ENCODE data around the gene S100PBP. TPM values are rescaled to one million over a fixed set of nuclear protein-coding genes. Genes with fewer than 3 reads are reported as not detected.

Gene S100PBP
- total and polyA plus RNA-seq, 9 of the 15 experiments (the other 6 are each of a cell fraction or from before 2014, with no cell fraction given), result 22.9 to 60.2 (median 32.9) TPM

DNA sequence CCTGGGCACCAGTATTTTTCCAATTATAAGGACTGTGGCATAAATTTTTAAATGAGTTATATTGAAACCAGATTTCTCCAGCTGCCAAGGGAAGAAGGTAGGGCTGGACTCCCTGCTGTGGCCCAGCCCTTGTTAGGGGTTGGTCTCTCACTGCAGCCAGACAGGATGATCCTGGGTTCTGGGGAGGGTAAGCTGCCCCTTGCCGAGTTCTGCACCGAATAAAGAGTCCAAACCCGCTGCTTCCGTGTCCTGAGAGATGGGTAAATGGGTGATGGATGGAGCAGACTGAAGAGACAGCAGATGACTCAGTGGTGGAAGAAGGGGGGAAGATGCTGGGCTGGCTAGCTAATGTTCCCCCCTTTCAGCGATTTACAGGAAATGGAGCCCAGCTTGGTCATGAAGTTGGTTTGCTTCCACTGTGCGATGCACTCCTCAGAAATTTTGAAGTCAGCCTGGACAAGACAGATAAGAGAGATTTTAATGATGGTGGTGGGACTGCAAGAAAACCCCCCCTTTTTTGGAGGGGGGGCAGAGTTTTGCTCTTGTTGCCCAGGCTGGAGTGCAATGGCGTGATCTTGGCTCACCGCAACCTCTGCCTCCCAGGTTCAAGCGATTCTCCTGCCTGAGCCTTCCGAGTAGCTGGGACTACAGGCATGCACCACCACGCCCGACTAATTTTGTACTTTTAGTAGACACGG is 41.7 kb upstream of the S100PBP start (continued):
- TF ChIP-seq, protein P1, sequence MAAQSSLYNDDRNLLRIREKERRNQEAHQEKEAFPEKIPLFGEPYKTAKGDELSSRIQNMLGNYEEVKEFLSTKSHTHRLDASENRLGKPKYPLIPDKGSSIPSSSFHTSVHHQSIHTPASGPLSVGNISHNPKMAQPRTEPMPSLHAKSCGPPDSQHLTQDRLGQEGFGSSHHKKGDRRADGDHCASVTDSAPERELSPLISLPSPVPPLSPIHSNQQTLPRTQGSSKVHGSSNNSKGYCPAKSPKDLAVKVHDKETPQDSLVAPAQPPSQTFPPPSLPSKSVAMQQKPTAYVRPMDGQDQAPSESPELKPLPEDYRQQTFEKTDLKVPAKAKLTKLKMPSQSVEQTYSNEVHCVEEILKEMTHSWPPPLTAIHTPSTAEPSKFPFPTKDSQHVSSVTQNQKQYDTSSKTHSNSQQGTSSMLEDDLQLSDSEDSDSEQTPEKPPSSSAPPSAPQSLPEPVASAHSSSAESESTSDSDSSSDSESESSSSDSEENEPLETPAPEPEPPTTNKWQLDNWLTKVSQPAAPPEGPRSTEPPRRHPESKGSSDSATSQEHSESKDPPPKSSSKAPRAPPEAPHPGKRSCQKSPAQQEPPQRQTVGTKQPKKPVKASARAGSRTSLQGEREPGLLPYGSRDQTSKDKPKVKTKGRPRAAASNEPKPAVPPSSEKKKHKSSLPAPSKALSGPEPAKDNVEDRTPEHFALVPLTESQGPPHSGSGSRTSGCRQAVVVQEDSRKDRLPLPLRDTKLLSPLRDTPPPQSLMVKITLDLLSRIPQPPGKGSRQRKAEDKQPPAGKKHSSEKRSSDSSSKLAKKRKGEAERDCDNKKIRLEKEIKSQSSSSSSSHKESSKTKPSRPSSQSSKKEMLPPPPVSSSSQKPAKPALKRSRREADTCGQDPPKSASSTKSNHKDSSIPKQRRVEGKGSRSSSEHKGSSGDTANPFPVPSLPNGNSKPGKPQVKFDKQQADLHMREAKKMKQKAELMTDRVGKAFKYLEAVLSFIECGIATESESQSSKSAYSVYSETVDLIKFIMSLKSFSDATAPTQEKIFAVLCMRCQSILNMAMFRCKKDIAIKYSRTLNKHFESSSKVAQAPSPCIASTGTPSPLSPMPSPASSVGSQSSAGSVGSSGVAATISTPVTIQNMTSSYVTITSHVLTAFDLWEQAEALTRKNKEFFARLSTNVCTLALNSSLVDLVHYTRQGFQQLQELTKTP (IDR thresholded peaks at IDR 0.05; ENCODE audit: low read depth in 1 of 2, partially characterized antibody in 2 of 2), result no peak
- TF ChIP-seq GTF2A2 (tag; IDR thresholded peaks at IDR 0.05), result no peak
- TF ChIP-seq RBM25 (IDR thresholded peaks at IDR 0.05; ENCODE audit: low read depth, low read length, severe bottlenecking), result no peak
- peak; percentile 38; the same call in 1 of the 2 replicates for TF ChIP-seq SUPT5H (IDR thresholded peaks at IDR 0.05)
- TF ChIP-seq ZC3H8 (IDR thresholded peaks at IDR 0.05), result no peak
- no peak for TF ChIP-seq ZNF124 (CRISPR knock-in tag; IDR thresholded peaks at IDR 0.05)
- TF ChIP-seq POLR2B (IDR thresholded peaks at IDR 0.05; ENCODE audit: low read depth, partially characterized antibody), result no peak
- no peak for TF ChIP-seq FOXP1 (CRISPR knock-in tag; IDR thresholded peaks at IDR 0.05)
- no peak for TF ChIP-seq FOXA3 (CRISPR knock-in tag; conservative IDR thresholded peaks at IDR 0.05 in 1 of 2, IDR thresholded peaks at IDR 0.05 in 1 of 2)
- no peak for TF ChIP-seq RBM22 (IDR thresholded peaks at IDR 0.05; ENCODE audit: low read depth, low read length, poor library complexity, severe bottlenecking)
- TF ChIP-seq, protein P2, sequence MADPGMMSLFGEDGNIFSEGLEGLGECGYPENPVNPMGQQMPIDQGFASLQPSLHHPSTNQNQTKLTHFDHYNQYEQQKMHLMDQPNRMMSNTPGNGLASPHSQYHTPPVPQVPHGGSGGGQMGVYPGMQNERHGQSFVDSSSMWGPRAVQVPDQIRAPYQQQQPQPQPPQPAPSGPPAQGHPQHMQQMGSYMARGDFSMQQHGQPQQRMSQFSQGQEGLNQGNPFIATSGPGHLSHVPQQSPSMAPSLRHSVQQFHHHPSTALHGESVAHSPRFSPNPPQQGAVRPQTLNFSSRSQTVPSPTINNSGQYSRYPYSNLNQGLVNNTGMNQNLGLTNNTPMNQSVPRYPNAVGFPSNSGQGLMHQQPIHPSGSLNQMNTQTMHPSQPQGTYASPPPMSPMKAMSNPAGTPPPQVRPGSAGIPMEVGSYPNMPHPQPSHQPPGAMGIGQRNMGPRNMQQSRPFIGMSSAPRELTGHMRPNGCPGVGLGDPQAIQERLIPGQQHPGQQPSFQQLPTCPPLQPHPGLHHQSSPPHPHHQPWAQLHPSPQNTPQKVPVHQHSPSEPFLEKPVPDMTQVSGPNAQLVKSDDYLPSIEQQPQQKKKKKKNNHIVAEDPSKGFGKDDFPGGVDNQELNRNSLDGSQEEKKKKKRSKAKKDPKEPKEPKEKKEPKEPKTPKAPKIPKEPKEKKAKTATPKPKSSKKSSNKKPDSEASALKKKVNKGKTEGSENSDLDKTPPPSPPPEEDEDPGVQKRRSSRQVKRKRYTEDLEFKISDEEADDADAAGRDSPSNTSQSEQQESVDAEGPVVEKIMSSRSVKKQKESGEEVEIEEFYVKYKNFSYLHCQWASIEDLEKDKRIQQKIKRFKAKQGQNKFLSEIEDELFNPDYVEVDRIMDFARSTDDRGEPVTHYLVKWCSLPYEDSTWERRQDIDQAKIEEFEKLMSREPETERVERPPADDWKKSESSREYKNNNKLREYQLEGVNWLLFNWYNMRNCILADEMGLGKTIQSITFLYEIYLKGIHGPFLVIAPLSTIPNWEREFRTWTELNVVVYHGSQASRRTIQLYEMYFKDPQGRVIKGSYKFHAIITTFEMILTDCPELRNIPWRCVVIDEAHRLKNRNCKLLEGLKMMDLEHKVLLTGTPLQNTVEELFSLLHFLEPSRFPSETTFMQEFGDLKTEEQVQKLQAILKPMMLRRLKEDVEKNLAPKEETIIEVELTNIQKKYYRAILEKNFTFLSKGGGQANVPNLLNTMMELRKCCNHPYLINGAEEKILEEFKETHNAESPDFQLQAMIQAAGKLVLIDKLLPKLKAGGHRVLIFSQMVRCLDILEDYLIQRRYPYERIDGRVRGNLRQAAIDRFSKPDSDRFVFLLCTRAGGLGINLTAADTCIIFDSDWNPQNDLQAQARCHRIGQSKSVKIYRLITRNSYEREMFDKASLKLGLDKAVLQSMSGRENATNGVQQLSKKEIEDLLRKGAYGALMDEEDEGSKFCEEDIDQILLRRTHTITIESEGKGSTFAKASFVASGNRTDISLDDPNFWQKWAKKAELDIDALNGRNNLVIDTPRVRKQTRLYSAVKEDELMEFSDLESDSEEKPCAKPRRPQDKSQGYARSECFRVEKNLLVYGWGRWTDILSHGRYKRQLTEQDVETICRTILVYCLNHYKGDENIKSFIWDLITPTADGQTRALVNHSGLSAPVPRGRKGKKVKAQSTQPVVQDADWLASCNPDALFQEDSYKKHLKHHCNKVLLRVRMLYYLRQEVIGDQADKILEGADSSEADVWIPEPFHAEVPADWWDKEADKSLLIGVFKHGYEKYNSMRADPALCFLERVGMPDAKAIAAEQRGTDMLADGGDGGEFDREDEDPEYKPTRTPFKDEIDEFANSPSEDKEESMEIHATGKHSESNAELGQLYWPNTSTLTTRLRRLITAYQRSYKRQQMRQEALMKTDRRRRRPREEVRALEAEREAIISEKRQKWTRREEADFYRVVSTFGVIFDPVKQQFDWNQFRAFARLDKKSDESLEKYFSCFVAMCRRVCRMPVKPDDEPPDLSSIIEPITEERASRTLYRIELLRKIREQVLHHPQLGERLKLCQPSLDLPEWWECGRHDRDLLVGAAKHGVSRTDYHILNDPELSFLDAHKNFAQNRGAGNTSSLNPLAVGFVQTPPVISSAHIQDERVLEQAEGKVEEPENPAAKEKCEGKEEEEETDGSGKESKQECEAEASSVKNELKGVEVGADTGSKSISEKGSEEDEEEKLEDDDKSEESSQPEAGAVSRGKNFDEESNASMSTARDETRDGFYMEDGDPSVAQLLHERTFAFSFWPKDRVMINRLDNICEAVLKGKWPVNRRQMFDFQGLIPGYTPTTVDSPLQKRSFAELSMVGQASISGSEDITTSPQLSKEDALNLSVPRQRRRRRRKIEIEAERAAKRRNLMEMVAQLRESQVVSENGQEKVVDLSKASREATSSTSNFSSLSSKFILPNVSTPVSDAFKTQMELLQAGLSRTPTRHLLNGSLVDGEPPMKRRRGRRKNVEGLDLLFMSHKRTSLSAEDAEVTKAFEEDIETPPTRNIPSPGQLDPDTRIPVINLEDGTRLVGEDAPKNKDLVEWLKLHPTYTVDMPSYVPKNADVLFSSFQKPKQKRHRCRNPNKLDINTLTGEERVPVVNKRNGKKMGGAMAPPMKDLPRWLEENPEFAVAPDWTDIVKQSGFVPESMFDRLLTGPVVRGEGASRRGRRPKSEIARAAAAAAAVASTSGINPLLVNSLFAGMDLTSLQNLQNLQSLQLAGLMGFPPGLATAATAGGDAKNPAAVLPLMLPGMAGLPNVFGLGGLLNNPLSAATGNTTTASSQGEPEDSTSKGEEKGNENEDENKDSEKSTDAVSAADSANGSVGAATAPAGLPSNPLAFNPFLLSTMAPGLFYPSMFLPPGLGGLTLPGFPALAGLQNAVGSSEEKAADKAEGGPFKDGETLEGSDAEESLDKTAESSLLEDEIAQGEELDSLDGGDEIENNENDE (IDR thresholded peaks at IDR 0.05; ENCODE audit: low read depth, low read length), result no peak

All from K562 (cell line).